HepG2 (cell line): ENCODE data around the gene NUP54. TPM values are rescaled to one million over a fixed set of nuclear protein-coding genes. Genes with fewer than 3 reads are reported as not detected.

Source experiments
- ATAC-seq: fragments of 200-7000 bp; cut with Tn5 transposase; 3 replicates; pipeline ENCODE4 v1.9.1; 2020; ENCODE audit warnings: mild to moderate bottlenecking, moderate library complexity
- BruUV-seq: library from RNA; stranded (reverse); fragments of 400-500 nt; replicated peaks from 2 replicates; lab custom pipeline; 2021; lab: Mats Ljungman, UMichigan
- CTCF ChIA-PET: fragments of 300-600 bp; formaldehyde crosslinking; extraction: SDS; loops from one replicate; lab custom pipeline; 2021; ENCODE audit warnings: low total read pairs, inconsistent platforms, low intra/inter-chr PET ratio; lab: Yijun Ruan, JAX
- POLR2A ChIA-PET: fragments of 350-600 bp; sonication (Branson Sonifier 250); formaldehyde crosslinking; loops from one replicate; lab custom pipeline; 2020; ENCODE audit warnings: antibody characterized with exemption, inconsistent platforms; lab: Yijun Ruan, JAX
- DNase-seq: peaks from one replicate; pipeline ENCODE4 v3.0.0-alpha.2; 2015; ENCODE audit warnings: low spot score
- FAIRE-seq: peaks from 3 replicates; lab custom pipeline; 2011; peaks lifted over from hg19 to GRCh38; lab: Jason Lieb, UNC
- H2AFZ ChIP-seq: one replicate; pipeline ENCODE4 v1.6.1; 2011; ENCODE audit warnings: low read length, inconsistent platforms
- H3K27ac ChIP-seq: fragments of 300-600 bp; 3 replicates; pipeline ENCODE4 v1.8.0; 2011; ENCODE audit warnings: mixed run types, mild to moderate bottlenecking, mixed read lengths, low read length, inconsistent platforms; ENCODE audit not compliant: insufficient read depth; ENCODE audit errors: extremely low read length
- H3K27me3 ChIP-seq, 2 experiments: fragments of 200-600 bp in 1 of 2; 2 replicates in 1 of 2; 3 replicates in 1 of 2; pipeline versions ENCODE4 v1.6.0 to v1.8.0; 2011; ENCODE audit warnings: low read length in 2 of 2, mild to moderate bottlenecking in 2 of 2, moderate library complexity in 2 of 2, inconsistent platforms in 1 of 2; ENCODE audit not compliant: insufficient read depth in 2 of 2, control insufficient read depth in 1 of 2
- H3K36me3 ChIP-seq, 2 experiments: fragments of 200-600 bp in 1 of 2; replicated peaks in 1 of 2; 2 replicates in 1 of 2; 3 replicates in 1 of 2; pipeline versions ENCODE4 v1.5.1 to v1.8.0; 2011; ENCODE audit warnings: low read length in 2 of 2, inconsistent platforms in 1 of 2; ENCODE audit not compliant: insufficient read depth in 2 of 2, control insufficient read depth in 1 of 2
- H3K4me1 ChIP-seq: 2 replicates; pipeline ENCODE4 v1.5.1; 2012; ENCODE audit warnings: low read length, inconsistent platforms; ENCODE audit not compliant: insufficient read depth
- H3K4me2 ChIP-seq: 2 replicates; pipeline ENCODE4 v1.6.0; 2011; ENCODE audit warnings: low read depth, low read length, inconsistent platforms
- H3K4me3 ChIP-seq, 3 experiments: fragments of 200-600 bp in 1 of 3; sonication (generic), shearing (Covaris generic) in 1 of 3; replicated peaks in 1 of 3; 2 replicates each; pipeline ENCODE4 v1.5.1; 2011 to 2016; ENCODE audit warnings: low read length in 3 of 3, inconsistent platforms in 2 of 3, low read depth in 2 of 3, mild to moderate bottlenecking in 2 of 3, control low read depth in 1 of 3, mixed read lengths in 1 of 3; ENCODE audit not compliant: insufficient read depth in 1 of 3
- H3K79me2 ChIP-seq: one replicate; pipeline ENCODE4 v1.6.1; 2011; ENCODE audit warnings: low read length, inconsistent platforms; ENCODE audit not compliant: insufficient read depth
- H3K9ac ChIP-seq: 2 replicates; pipeline ENCODE4 v1.6.0; 2011; ENCODE audit warnings: mild to moderate bottlenecking, low read depth, low read length, inconsistent platforms; ENCODE audit not compliant: insufficient read depth
- H3K9me3 ChIP-seq: 2 replicates; pipeline ENCODE4 v1.5.1; 2012; ENCODE audit warnings: mild to moderate bottlenecking, low read length
- H4K20me1 ChIP-seq: 2 replicates; pipeline ENCODE4 v1.6.0; 2011; ENCODE audit warnings: inconsistent platforms, mild to moderate bottlenecking, low read length, moderate library complexity; ENCODE audit not compliant: insufficient read depth
- ARID5B ChIP-seq: IDR thresholded peaks from 2 replicates; pipeline ENCODE4 v1.4.0; 2020; ENCODE audit warnings: mild to moderate bottlenecking, missing genetic modification reagents
- FLYWCH1 ChIP-seq: sonication (generic); formaldehyde crosslinking; IDR thresholded peaks from 2 replicates; pipeline ENCODE4 v1.8.1; 2023; ENCODE audit warnings: mild to moderate bottlenecking, missing genetic modification reagents
- SNAI1 ChIP-seq: sonication (generic); formaldehyde crosslinking; IDR thresholded peaks from 2 replicates; pipeline ENCODE4 v1.5.0; 2020; ENCODE audit warnings: mild to moderate bottlenecking, missing genetic modification reagents, borderline replicate concordance
- TBL1XR1 ChIP-seq: fragments of 150-350 bp; IDR thresholded peaks from 2 replicates; pipeline ENCODE4 v1.6.1; 2014; ENCODE audit warnings: borderline replicate concordance, low read length; ENCODE audit not compliant: partially characterized antibody
- ZNF318 ChIP-seq: sonication (generic); formaldehyde crosslinking; IDR thresholded peaks from 2 replicates; pipeline ENCODE4 v1.4.0; 2020; ENCODE audit warnings: mild to moderate bottlenecking, missing genetic modification reagents
- ZNF737 ChIP-seq: sonication (generic); formaldehyde crosslinking; IDR thresholded peaks from 2 replicates; pipeline ENCODE4 v1.5.0; 2020; ENCODE audit warnings: missing genetic modification reagents, mild to moderate bottlenecking, borderline replicate concordance
- ZNF879 ChIP-seq: sonication (generic); formaldehyde crosslinking; IDR thresholded peaks from 2 replicates; pipeline ENCODE4 v1.8.1; 2023; ENCODE audit warnings: missing genetic modification reagents
- WGBS: methylation state at CpG from one replicate; pipeline ENCODE4 v1.1.6; 2017; ENCODE audit warnings: low lambda C conversion rate; 5-methylcytosine and 5-hydroxymethylcytosine counted together
- in situ Hi-C: cut with HindIII; loops from 2 replicates; pipeline ENCODE4 v1.10.0; 2017; ENCODE audit warnings: low pct_unique_long_range_greater_than_20kb; ENCODE audit not compliant: extremely low pct_ligation_motif_present
- intact Hi-C: fragments of 100-400 bp; cut with micrococcal nuclease; formaldehyde crosslinking; loops from one replicate; pipeline ENCODE4 v1.10.0; 2022; ENCODE audit not compliant: unreplicated experiment
- polyA plus RNA-seq, 8 experiments: library from polyadenylated mRNA; depleted of rRNA in 3 of 8; stranded (reverse) in 7 of 8; unstranded in 1 of 8; fragments of >200 nt; fragmentation: Illumina TruSeq in 4 of 8; extraction: Trizol in 4 of 8; gene quantifications; 2 replicates each; pipeline versions ENCODE4 v1.2.1 to v1.2.3, GENCODE V29; 2011 to 2016; ENCODE audit warnings: low read depth in 4 of 8, missing spikeins in 1 of 8, mixed read lengths in 1 of 8; ENCODE audit not compliant: insufficient read depth in 1 of 8
- total RNA-seq, 5 experiments: library from RNA; depleted of rRNA; stranded (reverse); fragments of >200 nt; fragmentation: Illumina TruSeq; extraction: Trizol; gene quantifications; 2 replicates each; pipeline ENCODE4 v1.2.3, GENCODE V29; 2016; ENCODE audit warnings: low read depth in 1 of 5

The NUP54 gene
- total and polyA plus RNA-seq, 2 of the 13 experiments (the other 11 are each of a cell fraction or from before 2014, with no cell fraction given): 36.1 to 69.3 TPM

- no peak for TF ChIP-seq ZNF318
Measured at GRCh38 chr4:76087007-76087769, 61.0 kb downstream of the NUP54 start (continued).

GRCh38 chr4:76084542-76084941 lies 63.7 kb downstream of the NUP54 start:
- Histone ChIP-seq H3K79me2 (no peaks in the 10 kb centered on the region), H3K4me2 (no peak overlapping the region), H2AFZ (no peak overlapping the region), H3K9ac (no peak overlapping the region), H3K27ac (no peak overlapping the region), H4K20me1 (no peaks in the 10 kb centered on the region), H3K36me3 (no peaks in the 10 kb centered on the region), H3K9me3 (no peaks in the 10 kb centered on the region), H3K4me1 (peaks cover 13% of the 10 kb centered on the region), H3K4me3 (no peak overlapping the region), H3K27me3 (no peaks in the 10 kb centered on the region)
- WGBS: 0% methylated on average over 1 of the region's 1 CpG
- FAIRE-seq: no peak
- DNase-seq: no peak
- no peak for ATAC-seq
- POLR2A ChIA-PET: no interaction called here
- no TSS peak for BruUV-seq
- intact Hi-C loops: no loop called here
- in situ Hi-C loops: no loop called here
- CTCF ChIA-PET: no interaction called here
- TF ChIP-seq ZNF879 (CRISPR knock-in tag): no peak
- TF ChIP-seq FLYWCH1: no peak
- TF ChIP-seq ARID5B (CRISPR knock-in tag): no peak
- TF ChIP-seq TBL1XR1: no peak
- no peak for TF ChIP-seq SNAI1 (CRISPR knock-in tag)
- no peak for TF ChIP-seq ZNF737
